Esophagus muscularis mucosa (tissue), 4 donors: ENCODE results near the gene MX2. TPM values are rescaled to one million over a fixed set of nuclear protein-coding genes. Genes with fewer than 3 reads are reported as not detected.

Source experiments
- DNase-seq: peaks from one replicate; pipeline ENCODE4 v3.0.0-alpha.2; 2017; ENCODE audit errors: extremely low spot score
- H3K27ac ChIP-seq, 4 donors: fragments of 200-600 bp; sonication (generic); replicated peaks in 1 of 4; 1 replicate in 3 of 4; 2 replicates in 1 of 4; pipeline ENCODE4 v1.5.1; 2016 to 2019; ENCODE audit warnings: mild to moderate bottlenecking in 1 of 4
- H3K27me3 ChIP-seq, 4 donors: fragments of 200-600 bp; sonication (generic); one replicate each; pipeline versions ENCODE4 v1.5.1 to v1.6.0; 2016 to 2019
- H3K36me3 ChIP-seq, 4 donors: fragments of 200-600 bp; sonication (generic); one replicate each; pipeline ENCODE4 v1.5.1; 2016 to 2019
- H3K4me1 ChIP-seq, 4 donors: fragments of 200-600 bp; sonication (generic); one replicate each; pipeline ENCODE4 v1.5.1; 2016 to 2019
- H3K4me3 ChIP-seq, 4 donors: fragments of 200-600 bp; sonication (generic); 1 replicate in 2 of 4; 2 replicates in 2 of 4; pipeline ENCODE4 v1.5.1; 2016 to 2019; ENCODE audit warnings: mild to moderate bottlenecking in 4 of 4, moderate library complexity in 1 of 4
- H3K9me3 ChIP-seq, 4 donors: fragments of 200-600 bp; sonication (generic); 1 replicate in 3 of 4; 2 replicates in 1 of 4; pipeline ENCODE4 v1.5.1; 2016 to 2019
- CTCF ChIP-seq, 3 experiments: fragments of 200-600 bp in 2 of 3; fragments of 450-650 bp in 1 of 3; sonication (generic) in 2 of 3; IDR thresholded peaks; one replicate each; pipeline ENCODE4 v1.5.1; 2017 to 2019; ENCODE audit warnings: antibody characterized with exemption in 3 of 3, mild to moderate bottlenecking in 2 of 3, moderate library complexity in 1 of 3
- EP300 ChIP-seq: sonication (generic); formaldehyde crosslinking; IDR thresholded peaks from one replicate; pipeline ENCODE4 v1.6.1; 2017; ENCODE audit warnings: antibody characterized with exemption
- POLR2A ChIP-seq: fragments of 450-650 bp; IDR thresholded peaks from one replicate; pipeline ENCODE4 v1.6.1; 2017; ENCODE audit warnings: antibody characterized with exemption, moderate library complexity, mild to moderate bottlenecking, low read depth
- POLR2AphosphoS5 ChIP-seq, 2 donors: sonication (generic); formaldehyde crosslinking; IDR thresholded peaks; one replicate each; pipeline ENCODE4 v1.6.1; 2017; ENCODE audit warnings: antibody characterized with exemption in 2 of 2
- WGBS: methylation state at CpG from one replicate; pipeline ENCODE4 v1.1.5; 2018; 5-methylcytosine and 5-hydroxymethylcytosine counted together
- intact Hi-C: fragments of 100-400 bp; cut with DNase I; formaldehyde crosslinking; loops from one replicate; pipeline ENCODE4 v1.15.1; 2023
- total RNA-seq, 4 donors: library from RNA; depleted of rRNA; stranded (reverse); fragments of >200 nt; gene quantifications; one replicate each; pipeline versions ENCODE4 v1.1.0 to v1.2.1, GENCODE V29; 2016

The MX2 gene
- total RNA-seq, 4 donors from 2014 or later, result 5.4 to 19.7 (median 7.0) TPM

- intact Hi-C loops, result no loop called here
These were observed 39.8 kb upstream of the MX2 start for GRCh38 chr21:41321908-41322495.

GRCh38 chr21:41322496-41323382 lies 39.1 kb upstream of the MX2 start:
- H3K9me3 ChIP-seq, result no peaks in the 10 kb centered on the region
- 86% methylated on average over 21 of the region's 23 CpGs for WGBS
- H3K4me1 ChIP-seq, result no peaks in the 10 kb centered on the region
- no peak for TF ChIP-seq POLR2AphosphoS5 (IDR thresholded peaks at IDR 0.05)
- TF ChIP-seq CTCF (IDR thresholded peaks at IDR 0.05), result no peak
- TF ChIP-seq POLR2A, result no peak
- no peak for TF ChIP-seq EP300
- peaks cover 0 to 12% (median 0%) of the 10 kb centered on the region in 4 donors for H3K27me3 ChIP-seq
- intact Hi-C loops, result no loop called here
- no peak overlapping the region for H3K4me3 ChIP-seq
- no peak for DNase-seq
- no peaks in the 10 kb centered on the region for H3K36me3 ChIP-seq
- no peak overlapping the region for H3K27ac ChIP-seq

More at GRCh38 chr21:41321908-41322495, 39.8 kb upstream of the MX2 start:
- no peak overlapping the region for H3K27ac ChIP-seq
- TF ChIP-seq EP300 (no peak), POLR2AphosphoS5 (IDR thresholded peaks at IDR 0.05) (no peak), CTCF (IDR thresholded peaks at IDR 0.05) (no peak), POLR2A (no peak)
- peaks cover 0 to 19% (median 4%) of the 10 kb centered on the region in 4 donors for H3K27me3 ChIP-seq
- H3K9me3 ChIP-seq, result no peaks in the 10 kb centered on the region
- H3K36me3 ChIP-seq, result no peaks in the 10 kb centered on the region
- WGBS, result 95% methylated on average over 7 of the region's 7 CpGs
- no peak overlapping the region for H3K4me3 ChIP-seq
- no peak for DNase-seq
- peaks cover under 1 to 3% (median 2%) of the 10 kb centered on the region in 4 donors for H3K4me1 ChIP-seq

GRCh38 chr21:41325138-41325912 lies 36.5 kb upstream of the MX2 start:
- no peak for TF ChIP-seq POLR2A
- TF ChIP-seq CTCF (IDR thresholded peaks at IDR 0.05), result no peak
- no peak for TF ChIP-seq POLR2AphosphoS5 (IDR thresholded peaks at IDR 0.05)
- no peak for TF ChIP-seq EP300
- Histone ChIP-seq H3K4me3 (no peak overlapping the region), H3K27ac (no peak overlapping the region), H3K27me3 (no peaks in the 10 kb centered on the region), H3K4me1 (no peaks in the 10 kb centered on the region), H3K9me3 (no peaks in the 10 kb centered on the region), H3K36me3 (no peaks in the 10 kb centered on the region)
- DNase-seq, result no peak
- WGBS, result 66% methylated on average over 7 of the region's 7 CpGs
- intact Hi-C loops, result no loop called here

- peak; percentile 64 for DNase-seq
- WGBS, result 95% methylated on average over 11 of the region's 13 CpGs
These were observed 35.3 kb upstream of the MX2 start for GRCh38 chr21:41326414-41327080.

More at GRCh38 chr21:41326414-41327080, 35.3 kb upstream of the MX2 start:
- Histone ChIP-seq H3K36me3 (no peaks in the 10 kb centered on the region), H3K4me3 (no peak overlapping the region), H3K9me3 (no peaks in the 10 kb centered on the region), H3K27ac (no peak overlapping the region), H3K27me3 (no peaks in the 10 kb centered on the region), H3K4me1 (no peaks in the 10 kb centered on the region)
- intact Hi-C loops, result no loop called here
- TF ChIP-seq POLR2AphosphoS5 (IDR thresholded peaks at IDR 0.05) (no peak), POLR2A (no peak), CTCF (IDR thresholded peaks at IDR 0.05) (no peak), EP300 (no peak)
